DND-41 (cell line): ENCODE results near the gene TFAP2E.

Experiments
- CTCF ChIP-seq: IDR thresholded peaks from 2 replicates; pipeline ENCODE4 v1.5.1; 2012; ENCODE audit warnings: borderline replicate concordance, low read length, moderate library complexity, mild to moderate bottlenecking; ENCODE audit not compliant: poor library complexity, severe bottlenecking; ENCODE audit errors: extremely low read depth
- EZH2 ChIP-seq: IDR thresholded peaks from 3 replicates; pipeline ENCODE4 v1.6.1; 2012; ENCODE audit warnings: borderline replicate concordance, low read depth, mild to moderate bottlenecking, moderate library complexity, low read length, inconsistent platforms; ENCODE audit not compliant: severe bottlenecking

- TF ChIP-seq CTCF (no peak), EZH2 (no peak)
These were observed 35.3 kb upstream of the TFAP2E start for GRCh38 chr1:35537806-35538205.
